ENCODE measurements around the gene TACR1.
A peak's percentile ranks its signal among the peaks of the same experiment; 100 is the strongest.

TACR1 gene

DNA sequence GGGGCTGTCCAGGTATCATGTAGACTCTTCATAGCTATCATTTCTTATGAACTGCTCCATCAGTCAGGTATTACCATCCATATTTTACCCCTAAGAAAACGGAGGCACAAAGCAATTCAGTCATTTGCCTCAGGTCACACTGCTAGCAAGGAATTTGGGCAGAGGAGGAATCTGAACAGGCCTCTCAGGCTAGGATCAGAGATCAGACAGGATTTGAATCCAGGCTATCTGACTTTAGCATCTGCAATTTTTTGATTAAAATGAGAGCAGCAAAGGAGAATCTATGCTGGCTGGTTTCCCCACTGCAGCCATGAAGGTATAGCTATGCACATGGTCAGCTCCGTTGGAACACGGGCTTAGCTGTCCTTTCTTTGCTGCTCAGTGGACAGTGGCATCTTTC, 60.1 kb downstream of the TACR1 start:
- no peak for DNase-seq

- DNase-seq: no peak
Observed at GRCh38 chr2:75138528-75138927, 60.8 kb downstream of the TACR1 start.

- DNase-seq: no peak
Observed at GRCh38 chr2:75135776-75136400, 63.4 kb downstream of the TACR1 start.

DNA sequence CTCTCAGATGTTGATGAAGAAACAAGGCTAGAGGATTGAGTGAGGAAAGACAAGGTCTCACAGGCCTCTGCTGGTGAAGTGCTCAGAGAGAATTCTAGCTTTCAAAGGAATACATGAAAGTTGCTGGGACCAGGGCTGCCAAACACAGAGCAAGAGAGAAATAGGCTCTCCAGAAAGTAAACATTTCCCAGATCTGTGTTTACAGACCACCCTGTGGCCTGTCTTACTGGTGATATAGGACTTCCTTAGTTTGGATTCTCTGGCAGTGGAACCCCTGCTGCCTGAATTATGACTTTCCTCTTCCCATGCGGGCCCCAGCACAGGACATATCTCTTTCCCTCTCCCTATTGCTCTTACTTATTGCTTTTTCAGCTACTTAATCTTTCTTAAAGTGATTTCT, 64.5 kb downstream of the TACR1 start:
- DNase-seq: peak; percentile 38

DNA sequence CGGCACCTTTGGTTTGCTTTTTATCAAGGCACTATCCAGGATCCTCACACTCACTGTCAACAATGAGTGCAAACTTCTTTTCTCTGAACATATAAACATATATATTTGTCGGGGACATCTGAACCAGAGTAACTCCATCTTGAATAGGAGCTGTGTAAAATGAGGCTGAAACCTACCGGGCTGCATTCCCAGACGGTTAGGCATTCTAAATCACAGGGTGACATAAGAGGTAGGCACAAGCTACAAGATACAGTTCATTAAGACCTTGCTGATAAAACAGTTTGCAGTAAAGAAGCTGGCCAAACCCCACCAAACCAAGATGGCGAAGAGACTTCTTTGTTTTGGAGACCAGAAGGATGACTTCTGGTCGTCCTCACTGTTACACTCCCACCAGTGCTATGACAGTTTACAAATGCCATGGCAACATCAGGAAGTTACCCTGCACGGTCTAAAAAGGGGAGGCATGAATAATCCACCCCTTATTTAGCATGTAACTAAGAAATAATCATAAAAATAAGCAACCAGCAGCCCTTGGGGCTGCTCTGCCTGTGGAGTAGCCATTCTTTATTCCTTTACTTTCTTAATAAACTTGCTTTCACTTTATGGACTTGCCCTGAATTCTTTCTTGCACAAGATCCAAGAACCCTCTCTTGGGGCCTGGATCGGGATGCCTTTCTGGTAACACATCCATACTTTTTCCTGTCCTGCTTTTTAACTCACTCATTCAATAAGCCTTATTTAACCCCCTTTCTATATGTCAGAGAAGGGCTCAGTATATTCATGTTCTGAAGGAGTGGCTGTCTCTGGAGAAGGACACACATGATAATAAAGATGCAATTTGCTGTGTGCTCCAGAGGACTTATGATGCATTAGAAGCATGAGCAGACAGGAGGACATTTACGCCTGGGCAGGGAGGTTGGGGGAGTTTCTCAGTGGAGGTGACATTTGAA, 65.4 kb downstream of the TACR1 start:
- peak; percentile 48 for DNase-seq

DNA sequence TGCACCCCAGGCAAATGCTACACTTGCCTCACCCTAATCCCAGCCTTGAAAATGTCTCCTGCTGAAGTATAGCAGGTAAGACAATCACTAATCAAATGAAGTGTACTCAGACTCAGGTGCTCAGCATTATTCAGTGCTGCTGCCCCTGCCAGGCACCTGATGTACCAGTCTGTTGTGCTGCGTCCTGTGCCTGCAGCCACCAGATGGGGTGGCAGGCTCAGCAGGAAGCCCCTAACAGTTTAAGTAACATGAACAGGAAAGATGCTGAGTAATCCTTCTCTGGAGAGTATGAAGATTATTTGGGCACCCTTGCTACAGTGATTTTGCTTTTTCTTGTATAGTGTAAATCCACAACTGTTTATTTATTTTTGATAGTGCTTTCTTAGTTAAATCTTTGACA, 69.1 kb downstream of the TACR1 start:
- DNase-seq: no peak

DNA sequence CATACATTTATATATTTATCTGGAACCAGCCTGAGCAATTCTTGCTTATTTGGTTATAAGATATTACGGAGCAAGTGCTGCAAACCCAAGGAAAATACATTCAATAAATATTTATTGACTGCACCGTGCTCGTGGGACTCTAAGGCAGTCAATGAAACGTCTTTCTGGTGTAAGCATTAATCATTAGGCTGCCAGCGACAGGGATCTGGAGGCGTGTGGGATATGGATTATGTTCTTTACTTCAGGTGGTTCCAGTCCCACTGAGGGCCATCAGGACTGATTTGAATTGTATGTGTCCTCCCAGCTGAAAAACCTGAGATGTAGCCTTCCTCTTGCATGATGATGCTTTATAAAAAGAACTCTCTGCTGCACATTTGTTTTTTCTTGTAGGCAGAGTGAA, 75.4 kb downstream of the TACR1 start:
- DNase-seq: no peak

DNA sequence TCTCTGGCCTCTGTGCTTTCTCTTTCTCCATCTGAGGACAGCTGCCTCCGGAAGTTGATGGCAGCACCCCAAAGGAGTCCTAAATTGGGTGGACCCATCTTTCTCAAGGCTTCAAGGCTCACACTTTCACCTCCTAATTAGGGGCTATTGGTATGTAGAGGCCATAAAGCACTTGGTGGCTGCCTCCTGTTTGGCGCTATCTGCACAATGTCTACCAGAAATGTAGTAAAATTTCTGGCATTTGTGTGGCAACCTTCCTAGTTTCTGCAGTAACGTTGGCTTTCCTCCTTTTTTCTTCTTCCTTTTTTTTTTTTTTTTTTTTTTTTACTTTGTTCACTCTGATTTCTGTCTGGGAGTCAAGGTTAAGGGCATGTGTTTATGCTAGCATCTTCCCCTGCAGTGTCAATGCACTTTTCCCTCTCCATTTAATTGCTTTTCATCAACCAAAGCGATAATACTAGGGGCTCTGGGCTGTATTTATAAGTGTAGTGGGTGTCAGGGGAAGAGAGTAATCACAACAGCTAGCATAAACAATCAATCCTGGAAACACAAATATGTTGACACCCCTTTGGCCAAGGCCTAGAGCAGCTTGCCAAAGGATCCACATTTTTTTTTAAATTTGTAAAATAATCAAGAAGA, 86.0 kb downstream of the TACR1 start:
- DNase-seq: no peak

GRCh38 chr2:75108937-75109482, 90.3 kb downstream of the TACR1 start:
- no peak for DNase-seq

GRCh38 chr2:75102011-75102410, 97.3 kb downstream of the TACR1 start:
- peak; percentile 8 for DNase-seq

DNA sequence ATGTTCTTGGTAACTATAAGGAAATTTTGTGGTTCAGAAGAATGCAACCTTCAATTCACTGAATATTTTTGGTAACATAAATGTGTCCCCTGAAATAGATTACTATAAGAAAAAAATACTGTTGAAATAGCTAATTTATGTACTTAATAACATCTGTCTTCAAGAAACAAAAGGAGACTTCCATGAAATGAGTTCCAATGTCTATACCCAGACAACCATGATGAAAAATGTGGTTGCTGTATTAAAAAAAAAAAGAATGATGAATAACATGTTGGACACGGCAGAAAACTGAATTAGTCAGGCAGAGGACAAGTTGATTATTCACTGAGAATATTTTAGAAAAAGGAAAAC, 98.5 kb downstream of the TACR1 start:
- no peak for DNase-seq

DNA sequence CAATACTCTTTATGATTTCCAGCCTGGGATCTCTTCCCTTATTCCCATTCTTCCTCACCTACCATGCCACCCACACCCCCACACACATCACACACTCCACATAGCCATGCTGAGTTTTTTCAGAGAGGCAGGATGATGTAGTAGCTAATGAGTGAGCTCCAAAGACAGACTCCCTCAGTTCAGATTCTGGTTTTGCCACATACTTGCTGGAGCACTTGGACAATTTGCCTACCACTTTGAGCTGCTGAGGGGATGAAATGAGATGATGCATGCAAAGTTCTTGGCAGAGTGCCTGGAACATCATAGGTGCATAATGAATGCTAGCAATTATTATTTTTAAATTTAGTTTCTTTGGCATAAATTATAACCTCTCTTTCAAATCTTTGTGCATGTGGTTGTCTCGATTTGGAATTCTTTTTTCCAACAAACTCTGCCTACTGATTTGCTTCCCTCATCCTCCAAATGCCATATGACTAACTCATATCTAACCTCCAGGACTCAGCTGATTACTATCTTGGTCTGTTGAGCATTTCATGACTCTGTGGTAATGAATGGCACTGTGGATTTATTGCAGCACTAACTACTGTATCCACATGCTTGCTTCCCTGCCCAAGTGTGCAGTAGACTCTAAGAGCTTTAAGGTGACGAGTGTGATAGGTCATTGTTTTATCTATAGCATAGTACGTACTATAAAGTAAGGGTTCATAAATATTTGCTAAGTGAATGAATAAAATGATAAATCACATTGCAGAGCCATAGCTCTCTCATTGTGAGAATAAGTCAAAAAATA, 99.1 kb downstream of the TACR1 start:
- DNase-seq: peak; percentile 99

DNA sequence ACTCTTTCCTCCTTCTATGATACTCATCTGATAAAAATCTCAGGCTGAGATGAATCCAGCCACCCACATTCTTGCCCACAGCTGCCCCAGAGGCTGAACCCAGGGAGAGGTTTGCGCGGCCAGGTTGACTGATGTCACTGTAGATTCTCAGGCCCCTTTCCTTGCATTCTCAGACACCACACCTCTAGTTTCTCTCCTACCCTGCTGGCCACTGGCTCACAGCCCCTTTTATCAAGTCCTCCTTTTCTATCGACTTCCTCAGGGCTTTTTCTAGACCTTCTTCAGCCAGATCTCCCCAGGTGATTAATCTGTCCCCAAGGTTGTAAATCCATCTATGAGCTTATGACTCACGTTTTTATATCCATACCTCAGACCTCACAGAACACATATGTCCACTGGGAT, 99.8 kb downstream of the TACR1 start:
- DNase-seq: peak; percentile 73

- peak; percentile 41 for DNase-seq
Observed at GRCh38 chr2:75098856-75099255, 100.5 kb downstream of the TACR1 start.

GRCh38 chr2:75097831-75098230, 101.5 kb downstream of the TACR1 start:
- no peak for DNase-seq

DNA sequence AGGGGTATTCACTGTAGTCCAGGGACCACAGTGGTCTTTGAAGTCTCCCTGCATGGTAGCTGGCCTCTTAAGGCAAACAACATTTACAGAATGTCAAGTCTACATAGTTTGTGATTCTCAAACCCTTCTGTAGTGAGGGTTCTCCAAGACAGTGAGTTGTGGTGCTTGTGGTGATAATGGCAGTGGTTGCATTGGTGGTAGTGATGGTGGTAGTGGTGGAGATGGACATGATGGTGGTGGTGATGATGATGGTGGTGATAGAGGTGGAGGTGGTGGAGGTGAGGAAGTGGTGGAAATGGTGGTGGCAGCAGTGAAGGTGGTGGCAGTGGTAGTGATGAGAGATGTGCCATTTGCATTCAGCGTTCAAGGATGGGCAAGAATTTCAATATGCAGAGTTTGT, 104.9 kb downstream of the TACR1 start:
- no peak for DNase-seq

GRCh38 chr2:75090770-75091515, 108.4 kb downstream of the TACR1 start:
- no peak for DNase-seq

DNA sequence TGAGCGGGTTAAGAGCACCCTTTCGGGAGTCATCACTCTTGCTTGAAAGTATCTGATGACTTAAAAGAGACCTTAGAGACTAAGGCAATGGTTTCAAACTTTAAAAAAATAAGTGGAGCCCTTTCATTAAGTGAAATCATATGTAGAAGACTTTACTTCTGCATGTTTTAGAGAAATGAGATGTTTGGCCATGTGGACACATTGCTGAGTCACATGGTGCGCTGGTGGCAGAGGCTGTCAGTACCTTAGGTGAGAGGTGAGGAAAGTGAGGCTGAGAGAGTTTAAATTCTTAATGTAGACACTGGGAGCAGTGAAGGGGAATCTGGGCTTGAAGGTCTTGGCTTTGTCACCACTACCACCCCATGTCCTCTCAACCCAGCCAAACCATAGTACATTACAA, 109.8 kb downstream of the TACR1 start:
- no peak for DNase-seq

GRCh38 chr2:75088791-75089190, 110.5 kb downstream of the TACR1 start:
- DNase-seq: no peak

DNA sequence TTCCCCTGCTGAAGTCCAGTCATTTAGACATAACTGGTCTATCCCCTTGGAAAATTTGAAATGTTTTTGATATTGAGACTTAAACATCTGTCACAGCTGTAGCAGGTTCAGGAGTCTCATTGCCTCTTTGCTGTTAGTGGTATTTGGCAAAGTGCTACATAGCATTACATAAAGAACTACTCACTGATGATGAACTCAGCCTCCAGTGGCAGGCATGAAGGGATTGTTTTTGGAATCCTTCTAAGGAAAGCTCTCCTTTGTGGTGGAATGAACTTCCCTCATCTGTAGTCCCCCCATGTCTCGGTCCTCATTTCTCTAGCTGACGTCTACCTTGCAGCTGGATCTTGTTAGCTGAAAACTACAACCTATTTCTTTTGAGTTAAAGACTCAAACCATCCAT, 111.6 kb downstream of the TACR1 start:
- peak; percentile 21 for DNase-seq

DNA sequence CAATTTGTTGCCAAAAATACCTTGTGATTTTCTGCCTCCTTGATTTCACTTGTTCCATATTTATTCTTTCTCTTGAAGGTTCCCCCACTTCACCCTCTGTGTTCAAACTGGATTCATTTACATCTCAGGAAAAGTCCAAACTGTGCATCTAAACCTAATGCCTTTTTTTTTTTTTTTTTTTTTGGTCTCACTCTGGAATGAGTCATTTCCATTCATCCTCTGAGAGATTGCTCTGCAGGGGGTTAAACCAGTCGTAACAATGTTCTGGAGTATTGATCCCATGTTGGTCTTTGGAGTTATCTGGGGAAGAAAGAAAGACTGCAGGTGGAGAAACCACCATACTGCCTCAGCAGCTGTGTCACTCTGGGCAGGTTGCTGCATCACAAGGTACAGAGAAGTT, 119.7 kb downstream of the TACR1 start:
- DNase-seq: peak; percentile 38

DNA sequence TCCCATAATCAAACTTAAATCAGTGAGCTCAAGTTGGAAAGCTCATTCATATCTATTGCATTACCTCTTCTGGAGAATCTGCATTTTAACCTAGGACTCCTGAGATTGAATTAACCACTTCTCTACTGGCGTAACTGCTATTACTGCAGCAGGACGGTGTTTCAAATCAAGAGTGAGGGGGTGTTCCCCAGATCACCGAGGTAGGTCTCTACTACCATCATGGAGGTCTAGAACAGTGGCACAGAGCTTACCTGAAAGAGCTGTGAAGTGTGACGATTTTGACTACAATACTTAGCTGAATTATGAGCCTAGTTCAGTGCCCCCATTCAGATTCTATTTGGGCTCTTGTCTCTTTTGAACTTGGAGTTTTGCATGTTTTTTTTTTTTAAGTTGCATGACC, 121.4 kb downstream of the TACR1 start:
- no peak for DNase-seq

Data from fibroblast of skin of right quadriceps (primary cell).